IMR-90 (cell line): Measurements from ENCODE around the gene NCAM1. TPM values are rescaled to one million over a fixed set of nuclear protein-coding genes. Genes with fewer than 3 reads are reported as not detected.

Experiments
- ATAC-seq: fragments of 200-7000 bp; cut with Tn5 transposase; 2 replicates; pipeline ENCODE4 v1.9.1; 2020; ENCODE audit warnings: low read depth, mild to moderate bottlenecking, moderate library complexity
- BruUV-seq: library from RNA; stranded (reverse); fragments of 400-500 nt; replicated peaks from 2 replicates; lab custom pipeline; 2021; lab: Mats Ljungman, UMichigan
- CTCF ChIA-PET: fragments of 300-600 bp; formaldehyde crosslinking; extraction: SDS; loops from one replicate; lab custom pipeline; 2021; ENCODE audit warnings: antibody characterized with exemption; lab: Yijun Ruan, JAX
- POLR2A ChIA-PET: fragments of 300-600 bp; sonication (Branson Sonifier 250); formaldehyde crosslinking; loops from one replicate; lab custom pipeline; 2022; ENCODE audit warnings: antibody characterized with exemption; ENCODE audit not compliant: unreplicated experiment; lab: Charles Lee
- DNase-seq: peaks from one replicate; pipeline ENCODE4 v3.0.0; 2013
- H2AFZ ChIP-seq: replicated peaks from 2 replicates; pipeline ENCODE3; 2013; ENCODE audit warnings: low read length, mild to moderate bottlenecking; ENCODE audit not compliant: poor library complexity
- H2AK5ac ChIP-seq: 2 replicates; pipeline ENCODE4 v1.6.1; 2013; ENCODE audit warnings: low read depth, low read length, inconsistent platforms
- H2AK9ac ChIP-seq: replicated peaks from 2 replicates; pipeline ENCODE3; 2013; ENCODE audit warnings: mild to moderate bottlenecking, low read depth, low read length, moderate library complexity; ENCODE audit not compliant: poor library complexity
- H2BK120ac ChIP-seq: 2 replicates; pipeline ENCODE4 v1.6.1; 2013; ENCODE audit warnings: low read depth, low read length, inconsistent platforms
- H2BK15ac ChIP-seq: 3 replicates; pipeline ENCODE4 v1.6.1; 2013; ENCODE audit warnings: low read depth, low read length, inconsistent platforms
- H2BK20ac ChIP-seq: 2 replicates; pipeline ENCODE4 v1.6.1; 2013; ENCODE audit warnings: low read depth, mild to moderate bottlenecking, inconsistent platforms, low read length, moderate library complexity
- H2BK5ac ChIP-seq: 2 replicates; pipeline ENCODE4 v1.6.1; 2013; ENCODE audit warnings: mild to moderate bottlenecking, low read depth, low read length, inconsistent platforms; ENCODE audit not compliant: poor library complexity, severe bottlenecking
- H3K14ac ChIP-seq: replicated peaks from 2 replicates; pipeline ENCODE4 v1.6.1; 2013; ENCODE audit warnings: low read depth, low read length, inconsistent platforms
- H3K18ac ChIP-seq: 2 replicates; pipeline ENCODE4 v1.6.1; 2013; ENCODE audit warnings: low read depth, low read length, control low read depth
- H3K23ac ChIP-seq: 2 replicates; pipeline ENCODE4 v1.6.1; 2013; ENCODE audit warnings: low read depth, low read length, inconsistent platforms
- H3K27ac ChIP-seq: 2 replicates; pipeline ENCODE4 v1.5.1; 2013; ENCODE audit warnings: mild to moderate bottlenecking, control low read depth, low read length; ENCODE audit not compliant: insufficient read depth
- H3K27me3 ChIP-seq: 2 replicates; pipeline ENCODE4 v1.6.1; 2013; ENCODE audit warnings: low read length; ENCODE audit not compliant: control insufficient read depth, insufficient read depth
- H3K36me3 ChIP-seq: 2 replicates; pipeline ENCODE4 v1.6.1; 2013; ENCODE audit warnings: low read length, mixed read lengths; ENCODE audit not compliant: control insufficient read depth, insufficient read depth
- H3K4ac ChIP-seq: 2 replicates; pipeline ENCODE4 v1.6.1; 2013; ENCODE audit warnings: low read depth, low read length, inconsistent platforms
- H3K4me1 ChIP-seq: 2 replicates; pipeline ENCODE4 v1.6.1; 2013; ENCODE audit warnings: low read length, mixed read lengths; ENCODE audit not compliant: control insufficient read depth, insufficient read depth
- H3K4me2 ChIP-seq: 2 replicates; pipeline ENCODE4 v1.6.1; 2013; ENCODE audit warnings: low read depth, mild to moderate bottlenecking, control low read depth, low read length, moderate library complexity
- H3K4me3 ChIP-seq: 2 replicates; pipeline ENCODE4 v1.5.1; 2013; ENCODE audit warnings: low read depth, mild to moderate bottlenecking, control low read depth, low read length, moderate library complexity; ENCODE audit not compliant: insufficient read depth
- H3K56ac ChIP-seq: 2 replicates; pipeline ENCODE4 v1.6.1; 2013; ENCODE audit warnings: low read length, inconsistent platforms; ENCODE audit not compliant: insufficient read depth; ENCODE audit errors: extremely low read depth
- H3K79me1 ChIP-seq, 2 experiments: 2 replicates each; pipeline ENCODE4 v1.6.1; 2013; ENCODE audit warnings: low read length in 2 of 2, inconsistent platforms in 1 of 2, low read depth in 1 of 2
- H3K9ac ChIP-seq: 2 replicates; pipeline ENCODE4 v1.6.1; 2013; ENCODE audit warnings: low read depth, low read length, control low read depth
- H3K9me1 ChIP-seq: 2 replicates; pipeline ENCODE4 v1.6.1; 2013; ENCODE audit warnings: low read length, inconsistent platforms; ENCODE audit not compliant: insufficient read depth
- H3K9me3 ChIP-seq: 2 replicates; pipeline ENCODE4 v1.6.1; 2013; ENCODE audit warnings: low read length; ENCODE audit not compliant: control insufficient read depth, insufficient read depth
- H4K20me1 ChIP-seq: 2 replicates; pipeline ENCODE4 v1.6.1; 2013; ENCODE audit warnings: low read length, inconsistent platforms; ENCODE audit not compliant: insufficient read depth
- H4K5ac ChIP-seq: 2 replicates; pipeline ENCODE4 v1.6.1; 2013; ENCODE audit warnings: mild to moderate bottlenecking, low read depth, low read length, control low read depth
- H4K8ac ChIP-seq, 2 experiments: 2 replicates each; pipeline ENCODE4 v1.6.1; 2013; ENCODE audit warnings: low read depth in 2 of 2, low read length in 2 of 2, control low read depth in 1 of 2, inconsistent platforms in 1 of 2
- H4K91ac ChIP-seq: 2 replicates; pipeline ENCODE4 v1.6.1; 2013; ENCODE audit warnings: low read depth, low read length, inconsistent platforms; ENCODE audit not compliant: insufficient read depth
- BHLHE40 ChIP-seq: fragments of 150-350 bp; IDR thresholded peaks from 2 replicates; pipeline ENCODE4 v1.6.1; 2016; ENCODE audit warnings: mild to moderate bottlenecking, low read depth, low read length
- CEBPB ChIP-seq: IDR thresholded peaks from 2 replicates; pipeline ENCODE4 v1.6.1; 2012; ENCODE audit warnings: low read depth, low read length, improper control_type of control experiment
- CHD1 ChIP-seq: IDR thresholded peaks from 2 replicates; pipeline ENCODE4 v1.6.1; 2012; ENCODE audit warnings: low read depth, low read length, improper control_type of control experiment
- FOS ChIP-seq: fragments of 150-350 bp; IDR thresholded peaks from 2 replicates; pipeline ENCODE4 v1.6.1; 2016; ENCODE audit warnings: low read depth, low read length
- MAFK ChIP-seq: IDR thresholded peaks from 2 replicates; pipeline ENCODE4 v1.6.1; 2012; ENCODE audit warnings: low read depth, low read length, improper control_type of control experiment
- MAZ ChIP-seq: IDR thresholded peaks from 2 replicates; pipeline ENCODE4 v1.6.1; 2012; ENCODE audit warnings: low read depth, mild to moderate bottlenecking, low read length, improper control_type of control experiment, moderate library complexity, borderline replicate concordance
- MXI1 ChIP-seq: IDR thresholded peaks from 2 replicates; pipeline ENCODE4 v1.6.1; 2012; ENCODE audit warnings: low read depth, mild to moderate bottlenecking, low read length, moderate library complexity, borderline replicate concordance
- NFE2L2 ChIP-seq: fragments of 150-350 bp; IDR thresholded peaks from 2 replicates; pipeline ENCODE4 v1.6.1; 2016; ENCODE audit warnings: low read depth, mild to moderate bottlenecking, low read length
- POLR2A ChIP-seq: IDR thresholded peaks from 2 replicates; pipeline ENCODE4 v1.6.1; 2012; ENCODE audit warnings: mild to moderate bottlenecking, low read depth, low read length
- RAD21 ChIP-seq: IDR thresholded peaks from 2 replicates; pipeline ENCODE4 v1.6.1; 2012; ENCODE audit warnings: low read length, improper control_type of control experiment
- RCOR1 ChIP-seq: IDR thresholded peaks from 2 replicates; pipeline ENCODE4 v1.6.1; 2012; ENCODE audit warnings: mild to moderate bottlenecking, low read length, improper control_type of control experiment; ENCODE audit not compliant: insufficient replicate concordance
- RFX5 ChIP-seq: IDR thresholded peaks from 2 replicates; pipeline ENCODE4 v1.8.0; 2012; ENCODE audit warnings: low read depth, mild to moderate bottlenecking, low read length, moderate library complexity
- SMC3 ChIP-seq: fragments of 150-350 bp; IDR thresholded peaks from 2 replicates; pipeline ENCODE4 v1.6.1; 2016; ENCODE audit warnings: low read depth, mild to moderate bottlenecking, antibody characterized with exemption, low read length, moderate library complexity
- WGBS, 2 experiments: methylation state at CpG; one replicate each; pipeline versions ENCODE4 v1.1.5 to v1.1.7; 2013; ENCODE audit warnings: missing lambda C conversion rate in 2 of 2; ENCODE audit not compliant: insufficient read length in 1 of 2; ENCODE audit errors: extremely low coverage in 2 of 2; 5-methylcytosine and 5-hydroxymethylcytosine counted together
- dilution Hi-C: fragments of 300-500 bp; cut with HindIII; formaldehyde crosslinking; loops from one replicate; pipeline ENCODE4 v1.14.3; 2018; ENCODE audit warnings: low sequenced_read_pairs; ENCODE audit not compliant: unreplicated experiment
- in situ Hi-C: fragments of 300-500 bp; cut with MboI; formaldehyde crosslinking; loops from 3 replicates; pipeline ENCODE4 v1.14.3; 2019; ENCODE audit warnings: low sequenced_read_pairs, inconsistent platforms, mixed read lengths
- intact Hi-C: fragments of 100-400 bp; cut with micrococcal nuclease; formaldehyde crosslinking; loops from 2 replicates; pipeline ENCODE4 v1.10.0; 2022
- polyA plus RNA-seq, 3 experiments: library from polyadenylated mRNA; depleted of rRNA; stranded (reverse); fragments of >200 nt; gene quantifications; 2 replicates each; pipeline ENCODE4 v1.2.3, GENCODE V29; 2012; ENCODE audit warnings: low replicate concordance in 1 of 3
- total RNA-seq: library from RNA; depleted of rRNA; stranded (reverse); fragments of >200 nt; gene quantifications from 2 replicates; pipeline ENCODE4 v1.2.3, GENCODE V29; 2012
- TF ChIP-seq, protein P1 (sequence below): conservative IDR thresholded peaks from 2 replicates; pipeline ENCODE4 v1.5.1; 2012; ENCODE audit warnings: mild to moderate bottlenecking, low read depth, low read length, improper control_type of control experiment
- TF ChIP-seq, protein P2 (sequence below): fragments of 150-350 bp; IDR thresholded peaks from 2 replicates; pipeline ENCODE4 v1.6.1; 2017; ENCODE audit warnings: mild to moderate bottlenecking, antibody characterized with exemption, low read length, low read depth

NCAM1 gene
- total and polyA plus RNA-seq, 2 of the 4 experiments (the other 2 are of a cell fraction) = 0.09 to 0.18 TPM

DNA sequence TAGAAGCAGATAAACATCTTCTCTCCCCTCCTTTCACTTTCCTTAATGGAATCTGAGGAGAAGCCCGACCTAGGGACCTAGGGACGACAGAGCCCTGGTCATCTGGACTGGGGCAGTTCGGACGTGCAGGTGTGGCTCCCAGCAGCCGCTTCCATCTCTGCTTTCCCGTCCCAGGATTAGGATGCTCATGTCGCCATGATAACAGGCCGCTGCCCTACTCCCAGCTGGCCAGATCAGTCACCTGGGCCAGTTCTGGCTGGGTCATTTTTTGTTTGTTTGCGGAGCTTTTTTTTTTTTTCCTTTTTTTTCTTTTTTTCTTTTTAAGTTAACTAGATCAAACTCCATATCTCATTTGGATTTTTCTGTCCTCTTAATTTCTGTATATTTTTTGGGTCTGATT, 186.9 kb downstream of the NCAM1 start:
- Histone ChIP-seq H3K79me1 (no peaks in the 10 kb centered on the region), H2AK5ac (no peak overlapping the region), H2BK20ac (no peak overlapping the region), H3K36me3 (no peaks in the 10 kb centered on the region), H4K20me1 (no peaks in the 10 kb centered on the region), H4K8ac (no peak overlapping the region), H3K56ac (no peak overlapping the region), H2BK5ac (no peak overlapping the region), H2AFZ (no peak overlapping the region), H3K4me2 (no peak overlapping the region), H3K27me3 (no peaks in the 10 kb centered on the region), H2BK15ac (no peak overlapping the region), H3K14ac (no peak overlapping the region), H3K18ac (no peak overlapping the region), H3K9ac (no peak overlapping the region), H4K5ac (no peak overlapping the region), H2AK9ac (no peak overlapping the region), H3K4ac (no peak overlapping the region), H3K4me1 (no peaks in the 10 kb centered on the region), H3K23ac (no peak overlapping the region), H3K9me3 (no peaks in the 10 kb centered on the region; the same call in 1 of the 2 replicates), H3K27ac (no peak overlapping the region), H3K9me1 (no peaks in the 10 kb centered on the region), H3K4me3 (no peak overlapping the region), H4K91ac (no peak overlapping the region), H2BK120ac (no peak overlapping the region)
- ATAC-seq (no peak), DNase-seq (no peak)
- ChIA-PET POLR2A (no interaction called here), CTCF (no interaction called here)
- WGBS, 2 experiments = 72% methylated on average over 7 of the region's 9 CpGs; no CpG with 5 or more reads in 1 of the 2 experiments
- intact Hi-C loops (no loop called here), dilution Hi-C loops (no loop called here), in situ Hi-C loops (no loop called here)
- no peak for TF ChIP-seq POLR2A
- no peak for TF ChIP-seq MAFK
- TF ChIP-seq FOS = no peak
- no peak for TF ChIP-seq SMC3
- TF ChIP-seq, protein P1, sequence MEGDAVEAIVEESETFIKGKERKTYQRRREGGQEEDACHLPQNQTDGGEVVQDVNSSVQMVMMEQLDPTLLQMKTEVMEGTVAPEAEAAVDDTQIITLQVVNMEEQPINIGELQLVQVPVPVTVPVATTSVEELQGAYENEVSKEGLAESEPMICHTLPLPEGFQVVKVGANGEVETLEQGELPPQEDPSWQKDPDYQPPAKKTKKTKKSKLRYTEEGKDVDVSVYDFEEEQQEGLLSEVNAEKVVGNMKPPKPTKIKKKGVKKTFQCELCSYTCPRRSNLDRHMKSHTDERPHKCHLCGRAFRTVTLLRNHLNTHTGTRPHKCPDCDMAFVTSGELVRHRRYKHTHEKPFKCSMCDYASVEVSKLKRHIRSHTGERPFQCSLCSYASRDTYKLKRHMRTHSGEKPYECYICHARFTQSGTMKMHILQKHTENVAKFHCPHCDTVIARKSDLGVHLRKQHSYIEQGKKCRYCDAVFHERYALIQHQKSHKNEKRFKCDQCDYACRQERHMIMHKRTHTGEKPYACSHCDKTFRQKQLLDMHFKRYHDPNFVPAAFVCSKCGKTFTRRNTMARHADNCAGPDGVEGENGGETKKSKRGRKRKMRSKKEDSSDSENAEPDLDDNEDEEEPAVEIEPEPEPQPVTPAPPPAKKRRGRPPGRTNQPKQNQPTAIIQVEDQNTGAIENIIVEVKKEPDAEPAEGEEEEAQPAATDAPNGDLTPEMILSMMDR = no peak
- TF ChIP-seq RFX5 = no peak
- no peak for TF ChIP-seq RAD21
- TF ChIP-seq CHD1 = no peak
- no peak for TF ChIP-seq BHLHE40
- TF ChIP-seq CEBPB = no peak
- TF ChIP-seq RCOR1 = no peak
- TF ChIP-seq, protein P2, sequence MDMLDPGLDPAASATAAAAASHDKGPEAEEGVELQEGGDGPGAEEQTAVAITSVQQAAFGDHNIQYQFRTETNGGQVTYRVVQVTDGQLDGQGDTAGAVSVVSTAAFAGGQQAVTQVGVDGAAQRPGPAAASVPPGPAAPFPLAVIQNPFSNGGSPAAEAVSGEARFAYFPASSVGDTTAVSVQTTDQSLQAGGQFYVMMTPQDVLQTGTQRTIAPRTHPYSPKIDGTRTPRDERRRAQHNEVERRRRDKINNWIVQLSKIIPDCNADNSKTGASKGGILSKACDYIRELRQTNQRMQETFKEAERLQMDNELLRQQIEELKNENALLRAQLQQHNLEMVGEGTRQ = no peak
- no peak for TF ChIP-seq MXI1
- no peak for TF ChIP-seq MAZ
- TF ChIP-seq NFE2L2 = no peak
- no TSS peak for BruUV-seq
